ENCODE results near the gene FAT1. TPM values are rescaled to one million over a fixed set of nuclear protein-coding genes. Genes with fewer than 3 reads are reported as not detected.

The FAT1 gene
- total RNA-seq, 4 donors from 2014 or later = 56.4 to 79.9 (median 67.7) TPM

DNA sequence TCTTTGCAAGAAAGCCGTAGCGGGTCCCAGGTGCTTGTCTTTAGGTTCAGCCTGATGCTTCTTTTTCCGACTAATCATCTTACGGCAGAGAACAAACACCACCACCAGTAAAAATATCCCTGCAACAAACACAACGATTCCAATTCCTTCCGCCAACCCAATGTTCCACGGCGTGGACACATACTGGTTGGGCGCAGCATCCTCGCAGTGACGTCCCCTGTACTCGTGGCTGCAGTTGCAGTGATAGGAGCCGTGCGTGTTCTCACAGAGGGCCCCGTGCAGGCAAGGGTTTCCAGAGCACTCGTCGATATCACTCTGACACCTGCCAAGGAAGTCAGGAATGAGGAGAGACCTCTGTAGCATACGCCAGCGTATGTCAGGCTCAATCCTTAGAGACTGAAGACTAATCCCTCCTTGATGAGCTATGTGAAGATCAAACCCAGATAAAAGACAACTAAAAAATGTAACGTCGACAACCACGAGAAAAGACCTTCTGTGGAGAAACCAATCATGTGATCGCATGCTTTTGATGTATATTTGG lies 126.7 kb downstream of the FAT1 start:
- TF ChIP-seq, protein P1, sequence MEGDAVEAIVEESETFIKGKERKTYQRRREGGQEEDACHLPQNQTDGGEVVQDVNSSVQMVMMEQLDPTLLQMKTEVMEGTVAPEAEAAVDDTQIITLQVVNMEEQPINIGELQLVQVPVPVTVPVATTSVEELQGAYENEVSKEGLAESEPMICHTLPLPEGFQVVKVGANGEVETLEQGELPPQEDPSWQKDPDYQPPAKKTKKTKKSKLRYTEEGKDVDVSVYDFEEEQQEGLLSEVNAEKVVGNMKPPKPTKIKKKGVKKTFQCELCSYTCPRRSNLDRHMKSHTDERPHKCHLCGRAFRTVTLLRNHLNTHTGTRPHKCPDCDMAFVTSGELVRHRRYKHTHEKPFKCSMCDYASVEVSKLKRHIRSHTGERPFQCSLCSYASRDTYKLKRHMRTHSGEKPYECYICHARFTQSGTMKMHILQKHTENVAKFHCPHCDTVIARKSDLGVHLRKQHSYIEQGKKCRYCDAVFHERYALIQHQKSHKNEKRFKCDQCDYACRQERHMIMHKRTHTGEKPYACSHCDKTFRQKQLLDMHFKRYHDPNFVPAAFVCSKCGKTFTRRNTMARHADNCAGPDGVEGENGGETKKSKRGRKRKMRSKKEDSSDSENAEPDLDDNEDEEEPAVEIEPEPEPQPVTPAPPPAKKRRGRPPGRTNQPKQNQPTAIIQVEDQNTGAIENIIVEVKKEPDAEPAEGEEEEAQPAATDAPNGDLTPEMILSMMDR (IDR thresholded peaks at IDR 0.05; ENCODE audit: low read depth) = no peak

DNA sequence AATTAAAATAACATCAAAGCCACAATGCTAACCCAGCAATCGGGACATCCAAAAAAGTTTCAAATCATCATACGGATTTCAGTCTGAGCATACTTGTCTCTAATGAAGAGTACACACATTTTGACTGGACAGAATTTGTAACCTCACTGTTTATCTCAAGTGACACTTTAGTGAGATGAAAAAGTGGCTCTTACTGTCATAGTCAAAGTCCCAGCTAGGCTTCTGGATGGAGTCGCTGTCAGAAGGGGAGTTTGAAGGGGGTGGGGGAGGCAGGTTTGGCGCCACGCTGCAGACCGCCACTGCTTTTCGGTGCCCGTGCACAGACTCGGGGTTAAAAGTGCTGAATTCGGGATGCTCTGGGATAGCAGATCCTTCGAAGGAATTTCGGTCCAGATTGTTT lies 127.3 kb downstream of the FAT1 start:
- TF ChIP-seq, protein P1 (IDR thresholded peaks at IDR 0.05; ENCODE audit: low read depth) = no peak

DNA sequence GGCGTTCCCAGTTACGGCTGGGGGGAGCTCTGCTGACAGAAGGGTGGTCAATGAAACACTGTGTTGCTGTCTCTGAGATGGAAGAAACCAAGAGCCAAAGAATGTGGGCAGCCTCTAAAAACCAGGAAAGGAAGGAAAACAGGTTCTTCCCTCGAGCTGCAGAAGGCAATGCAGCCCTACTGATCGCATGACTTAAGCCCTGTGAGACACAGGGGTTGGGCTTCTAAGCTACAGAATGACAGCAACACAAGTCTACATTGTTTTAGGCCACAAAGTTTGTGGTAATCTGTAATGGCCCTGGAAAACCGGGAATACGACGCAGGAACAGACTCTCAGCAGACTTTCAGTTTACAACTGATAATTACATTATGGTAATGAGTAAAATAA lies 130.1 kb downstream of the FAT1 start:
- TF ChIP-seq, protein P1 (IDR thresholded peaks at IDR 0.05; ENCODE audit: low read depth) = no peak

DNA sequence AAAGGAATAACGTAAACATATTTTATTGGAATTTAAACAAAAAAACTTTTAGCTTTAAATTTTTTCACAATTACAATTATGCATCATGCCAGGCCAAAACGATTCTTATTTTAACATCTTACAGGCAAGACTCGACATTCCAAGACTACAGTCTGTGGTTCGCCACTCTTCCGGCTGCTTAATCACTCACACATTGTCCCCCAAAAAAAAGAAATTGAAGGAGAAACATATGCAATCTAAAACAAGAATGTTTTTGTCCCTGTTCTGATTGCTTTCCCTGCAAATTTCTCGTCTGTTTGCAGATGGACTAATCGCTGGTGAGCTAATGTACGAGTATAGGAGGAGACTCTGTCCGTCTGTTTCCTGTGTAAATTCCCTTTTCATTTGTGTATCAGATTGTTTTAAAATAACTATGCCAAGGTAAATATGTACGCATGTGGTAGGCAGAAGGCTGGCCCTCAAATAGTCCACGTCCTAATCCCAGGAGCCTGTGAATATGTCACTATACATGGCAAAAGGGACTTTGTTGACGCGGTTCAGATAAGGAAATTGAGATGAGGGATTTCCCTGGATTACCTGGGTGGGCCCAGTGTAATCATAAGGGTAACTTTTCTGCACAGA lies 130.6 kb downstream of the FAT1 start:
- TF ChIP-seq, protein P1 (IDR thresholded peaks at IDR 0.05; ENCODE audit: low read depth) = no peak

DNA sequence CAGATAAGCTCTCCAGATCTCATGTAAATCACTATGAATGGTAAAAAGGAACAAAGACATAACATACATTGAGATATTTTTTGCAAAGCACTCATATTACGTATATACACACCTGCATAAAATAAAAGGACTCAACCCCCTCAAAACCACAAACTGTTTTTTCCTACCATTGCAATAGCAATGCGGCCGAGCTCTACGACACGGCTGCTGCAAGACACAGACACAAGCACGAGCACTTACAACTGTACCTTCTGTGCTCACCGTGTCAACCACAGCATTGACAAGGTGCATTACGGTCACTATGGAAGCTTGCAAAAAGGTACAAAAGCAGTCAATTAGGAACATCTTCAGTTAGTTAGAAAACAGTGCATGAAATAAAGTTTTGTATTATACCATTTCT lies 131.2 kb downstream of the FAT1 start:
- TF ChIP-seq, protein P1 (IDR thresholded peaks at IDR 0.05; ENCODE audit: low read depth) = no peak

DNA sequence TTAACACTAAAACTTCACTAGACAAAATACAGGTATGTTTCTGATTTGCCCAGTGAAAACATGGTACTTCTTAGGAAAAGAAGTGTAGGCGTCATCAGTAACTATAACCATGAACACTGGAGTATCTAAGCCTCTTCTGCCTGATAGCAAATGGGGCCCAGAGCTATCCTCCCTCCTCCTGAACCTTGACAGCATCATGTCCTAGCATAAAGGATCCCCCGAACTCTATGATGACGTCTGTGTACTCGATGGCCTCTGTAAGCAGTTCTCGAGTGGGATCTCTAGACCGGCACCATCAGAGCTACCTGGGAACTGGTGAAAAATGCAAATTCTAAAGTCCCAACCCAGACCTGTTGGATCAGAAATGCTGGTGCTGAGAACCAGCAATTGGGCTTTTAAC lies 132.0 kb downstream of the FAT1 start:
- TF ChIP-seq, protein P1 (IDR thresholded peaks at IDR 0.05; ENCODE audit: low read depth) = no peak

DNA sequence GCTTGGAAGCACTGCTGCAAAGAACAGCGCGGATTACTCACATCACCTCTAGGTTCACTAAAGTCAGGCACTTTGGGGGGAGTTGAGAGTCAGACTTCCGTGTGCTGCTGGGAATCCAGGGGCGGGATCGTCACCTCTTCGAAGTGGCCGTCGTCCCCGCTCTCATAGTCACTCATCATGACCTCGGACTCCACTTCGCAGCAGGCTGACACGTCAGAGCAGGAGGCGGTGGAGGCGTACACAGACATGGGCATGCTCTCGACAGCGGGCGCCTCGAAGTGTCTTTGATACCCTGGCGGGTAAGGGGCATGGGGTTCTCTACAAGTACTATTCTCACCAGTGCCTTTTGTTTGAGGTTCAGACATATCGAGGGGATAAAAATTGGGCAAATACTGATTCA lies 135.2 kb downstream of the FAT1 start:
- TF ChIP-seq, protein P1 (IDR thresholded peaks at IDR 0.05; ENCODE audit: low read depth) = no peak

Data from subcutaneous adipose tissue (tissue), 4 donors.